Liver (tissue), 3 donors: ENCODE results near the gene ABHD5.

Experiments
- TF ChIP-seq, protein P1 (sequence below): IDR thresholded peaks from 2 replicates; pipeline ENCODE4 v1.6.1; 2016; ENCODE audit warnings: antibody characterized with exemption, mild to moderate bottlenecking
- TF ChIP-seq, protein P2 (sequence below): fragments of 150-350 bp; IDR thresholded peaks from 2 replicates; pipeline ENCODE4 v1.5.1; 2017; ENCODE audit warnings: improper control_type of control experiment, low read depth, low read length; ENCODE audit not compliant: missing input control
- TF ChIP-seq, protein P3 (sequence below): IDR thresholded peaks from 2 replicates; pipeline ENCODE4 v1.6.1; 2016; ENCODE audit warnings: antibody characterized with exemption
- TF ChIP-seq, protein P4 (sequence below): IDR thresholded peaks from 2 replicates; pipeline ENCODE4 v1.6.1; 2016; ENCODE audit warnings: antibody characterized with exemption
- donor health status: healthy.
- donor health status: healthy.

DNA sequence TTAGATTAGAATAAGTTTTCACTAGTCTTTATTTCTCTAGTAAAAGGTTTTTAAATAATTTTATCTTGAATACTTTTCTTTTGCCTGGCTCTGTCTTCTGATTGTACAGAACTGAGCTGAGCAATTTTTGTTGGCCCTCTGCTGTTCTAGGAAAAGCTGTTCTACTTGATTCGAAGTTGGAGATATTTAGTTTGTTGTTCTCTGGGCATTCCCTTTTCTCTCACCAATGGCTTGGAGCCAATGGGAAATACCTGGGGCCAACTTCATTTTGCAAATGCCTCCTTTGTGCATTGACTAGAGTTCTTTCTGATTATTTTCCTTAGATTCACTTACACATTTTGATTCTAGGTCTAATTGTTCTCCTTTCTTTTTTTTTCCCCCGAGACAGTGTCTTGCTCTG is 16.5 kb downstream of the ABHD5 start:
- TF ChIP-seq, protein P1, sequence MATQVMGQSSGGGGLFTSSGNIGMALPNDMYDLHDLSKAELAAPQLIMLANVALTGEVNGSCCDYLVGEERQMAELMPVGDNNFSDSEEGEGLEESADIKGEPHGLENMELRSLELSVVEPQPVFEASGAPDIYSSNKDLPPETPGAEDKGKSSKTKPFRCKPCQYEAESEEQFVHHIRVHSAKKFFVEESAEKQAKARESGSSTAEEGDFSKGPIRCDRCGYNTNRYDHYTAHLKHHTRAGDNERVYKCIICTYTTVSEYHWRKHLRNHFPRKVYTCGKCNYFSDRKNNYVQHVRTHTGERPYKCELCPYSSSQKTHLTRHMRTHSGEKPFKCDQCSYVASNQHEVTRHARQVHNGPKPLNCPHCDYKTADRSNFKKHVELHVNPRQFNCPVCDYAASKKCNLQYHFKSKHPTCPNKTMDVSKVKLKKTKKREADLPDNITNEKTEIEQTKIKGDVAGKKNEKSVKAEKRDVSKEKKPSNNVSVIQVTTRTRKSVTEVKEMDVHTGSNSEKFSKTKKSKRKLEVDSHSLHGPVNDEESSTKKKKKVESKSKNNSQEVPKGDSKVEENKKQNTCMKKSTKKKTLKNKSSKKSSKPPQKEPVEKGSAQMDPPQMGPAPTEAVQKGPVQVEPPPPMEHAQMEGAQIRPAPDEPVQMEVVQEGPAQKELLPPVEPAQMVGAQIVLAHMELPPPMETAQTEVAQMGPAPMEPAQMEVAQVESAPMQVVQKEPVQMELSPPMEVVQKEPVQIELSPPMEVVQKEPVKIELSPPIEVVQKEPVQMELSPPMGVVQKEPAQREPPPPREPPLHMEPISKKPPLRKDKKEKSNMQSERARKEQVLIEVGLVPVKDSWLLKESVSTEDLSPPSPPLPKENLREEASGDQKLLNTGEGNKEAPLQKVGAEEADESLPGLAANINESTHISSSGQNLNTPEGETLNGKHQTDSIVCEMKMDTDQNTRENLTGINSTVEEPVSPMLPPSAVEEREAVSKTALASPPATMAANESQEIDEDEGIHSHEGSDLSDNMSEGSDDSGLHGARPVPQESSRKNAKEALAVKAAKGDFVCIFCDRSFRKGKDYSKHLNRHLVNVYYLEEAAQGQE = no peak
- TF ChIP-seq, protein P2, sequence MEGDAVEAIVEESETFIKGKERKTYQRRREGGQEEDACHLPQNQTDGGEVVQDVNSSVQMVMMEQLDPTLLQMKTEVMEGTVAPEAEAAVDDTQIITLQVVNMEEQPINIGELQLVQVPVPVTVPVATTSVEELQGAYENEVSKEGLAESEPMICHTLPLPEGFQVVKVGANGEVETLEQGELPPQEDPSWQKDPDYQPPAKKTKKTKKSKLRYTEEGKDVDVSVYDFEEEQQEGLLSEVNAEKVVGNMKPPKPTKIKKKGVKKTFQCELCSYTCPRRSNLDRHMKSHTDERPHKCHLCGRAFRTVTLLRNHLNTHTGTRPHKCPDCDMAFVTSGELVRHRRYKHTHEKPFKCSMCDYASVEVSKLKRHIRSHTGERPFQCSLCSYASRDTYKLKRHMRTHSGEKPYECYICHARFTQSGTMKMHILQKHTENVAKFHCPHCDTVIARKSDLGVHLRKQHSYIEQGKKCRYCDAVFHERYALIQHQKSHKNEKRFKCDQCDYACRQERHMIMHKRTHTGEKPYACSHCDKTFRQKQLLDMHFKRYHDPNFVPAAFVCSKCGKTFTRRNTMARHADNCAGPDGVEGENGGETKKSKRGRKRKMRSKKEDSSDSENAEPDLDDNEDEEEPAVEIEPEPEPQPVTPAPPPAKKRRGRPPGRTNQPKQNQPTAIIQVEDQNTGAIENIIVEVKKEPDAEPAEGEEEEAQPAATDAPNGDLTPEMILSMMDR = no peak
- TF ChIP-seq, protein P3, sequence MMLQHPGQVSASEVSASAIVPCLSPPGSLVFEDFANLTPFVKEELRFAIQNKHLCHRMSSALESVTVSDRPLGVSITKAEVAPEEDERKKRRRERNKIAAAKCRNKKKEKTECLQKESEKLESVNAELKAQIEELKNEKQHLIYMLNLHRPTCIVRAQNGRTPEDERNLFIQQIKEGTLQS = no peak
- TF ChIP-seq, protein P4, sequence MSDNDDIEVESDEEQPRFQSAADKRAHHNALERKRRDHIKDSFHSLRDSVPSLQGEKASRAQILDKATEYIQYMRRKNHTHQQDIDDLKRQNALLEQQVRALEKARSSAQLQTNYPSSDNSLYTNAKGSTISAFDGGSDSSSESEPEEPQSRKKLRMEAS = no peak
